ENCODE data around the gene CAPNS1.
"Not testable (repeated sequence)": the region's sequence is repeated elsewhere in the genome, so short reads cannot be mapped to it uniquely, and the experiment has no call there.

CAPNS1 gene

DNA sequence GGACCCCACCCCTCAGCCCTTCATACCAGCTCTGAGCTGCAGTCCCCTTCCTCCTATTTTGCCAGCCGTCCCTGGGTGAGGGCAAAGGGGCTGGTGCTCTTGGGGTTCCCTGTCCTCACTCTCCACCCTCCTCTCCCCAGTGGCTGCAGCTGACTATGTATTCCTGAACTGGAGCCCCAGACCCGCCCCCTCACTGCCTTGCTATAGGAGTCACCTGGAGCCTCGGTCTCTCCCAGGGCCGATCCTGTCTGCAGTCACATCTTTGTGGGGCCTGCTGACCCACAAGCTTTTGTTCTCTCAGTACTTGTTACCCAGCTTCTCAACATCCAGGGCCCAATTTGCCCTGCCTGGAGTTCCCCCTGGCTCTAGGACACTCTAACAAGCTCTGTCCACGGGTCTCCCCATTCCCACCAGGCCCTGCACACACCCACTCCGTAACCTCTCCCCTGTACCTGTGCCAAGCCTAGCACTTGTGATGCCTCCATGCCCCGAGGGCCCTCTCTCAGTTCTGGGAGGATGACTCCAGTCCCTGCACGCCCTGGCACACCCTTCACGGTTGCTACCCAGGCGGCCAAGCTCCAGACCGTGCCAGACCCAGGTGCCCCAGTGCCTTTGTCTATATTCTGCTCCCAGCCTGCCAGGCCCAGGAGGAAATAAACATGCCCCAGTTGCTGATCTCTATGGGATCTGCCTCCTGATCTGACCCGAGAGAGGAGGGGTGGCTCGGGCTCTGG, 10.0 kb downstream of the CAPNS1 start:
- DNase-seq (ENCODE audit: low read depth in 2 of 2, low spot score in 1 of 2) = no peak

DNA sequence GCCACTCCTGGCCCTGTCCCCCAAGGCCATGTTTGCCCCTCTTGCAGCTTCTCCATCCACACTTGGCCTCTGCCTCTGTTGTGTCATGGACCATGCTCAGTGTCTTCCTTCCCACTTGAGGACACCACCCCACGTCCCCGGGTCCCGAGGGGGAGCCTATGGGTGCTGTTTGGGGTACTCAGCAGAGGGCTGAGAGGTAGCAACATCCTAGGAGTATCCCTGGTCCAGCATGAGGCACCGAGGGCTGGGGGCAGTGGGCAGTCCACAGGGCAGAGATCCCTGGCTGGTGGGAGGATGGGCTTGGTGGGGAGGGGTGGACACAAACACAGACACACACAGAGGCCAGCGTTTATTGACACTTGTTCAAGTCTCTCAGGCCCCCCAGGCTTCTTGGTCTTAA, 10.7 kb downstream of the CAPNS1 start:
- DNase-seq (ENCODE audit: low read depth in 2 of 2, low spot score in 1 of 2) = no peak

DNA sequence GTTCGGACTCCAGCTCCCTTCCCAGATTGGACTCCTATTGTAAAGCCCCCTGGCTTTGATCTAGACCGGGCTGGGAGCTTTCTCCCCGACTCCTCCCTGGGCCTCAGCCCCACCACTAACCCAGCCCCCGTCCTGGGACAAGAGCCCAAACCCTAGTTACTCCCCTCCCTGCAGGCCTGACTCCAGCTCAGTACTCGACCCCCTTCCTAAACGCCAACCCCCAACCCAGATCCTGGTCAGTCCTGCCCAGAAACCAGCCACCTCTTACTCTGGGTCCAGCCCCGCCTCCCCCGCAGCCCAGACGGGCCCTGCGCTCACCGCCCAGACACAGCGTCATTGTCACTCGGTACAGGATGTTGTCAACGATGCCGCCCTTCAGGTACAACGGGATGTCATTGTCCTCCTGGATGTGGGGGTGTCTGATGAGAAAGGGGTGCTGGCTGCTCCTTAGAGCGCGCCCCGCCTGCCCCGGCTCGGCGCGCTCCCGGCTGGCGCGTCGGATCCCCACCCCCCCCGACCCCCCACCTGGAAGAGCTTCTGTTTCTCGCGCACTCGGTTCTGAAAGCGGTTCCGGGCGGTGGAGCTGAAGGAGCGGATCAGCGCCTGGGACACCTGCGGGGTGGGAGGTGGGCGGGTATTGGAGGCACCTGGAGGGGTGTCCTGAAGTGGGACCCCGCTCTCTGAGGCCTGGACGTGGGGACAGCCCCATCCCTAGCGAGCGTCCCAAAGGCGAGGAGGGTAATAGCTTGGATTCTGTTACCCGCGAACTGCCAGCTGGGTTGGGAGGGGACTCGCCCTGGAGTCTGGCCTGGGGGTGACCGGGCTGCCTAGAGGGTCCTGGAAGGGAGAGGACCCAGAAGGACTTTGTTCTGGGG, 11.5 kb downstream of the CAPNS1 start:
- no peak for DNase-seq (ENCODE audit: low read depth in 2 of 2, low spot score in 1 of 2)

DNA sequence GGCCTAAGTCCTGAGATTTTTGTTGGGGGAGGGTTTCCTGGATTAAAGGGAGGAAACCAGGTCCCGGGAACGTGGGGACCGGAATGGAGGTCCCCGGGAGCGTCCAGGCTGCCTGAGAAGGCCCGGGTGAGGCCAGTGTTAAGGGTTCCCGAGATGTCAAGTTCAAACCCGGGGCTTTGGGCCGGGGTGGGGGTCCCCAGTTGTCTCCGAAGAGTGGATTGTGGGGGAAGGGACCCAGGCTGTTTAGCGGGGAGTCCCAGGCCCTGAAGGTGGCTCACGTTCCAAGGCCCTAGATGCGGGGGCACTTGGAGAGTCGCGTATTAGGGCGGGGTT, 12.1 kb downstream of the CAPNS1 start:
- no peak for DNase-seq (ENCODE audit: low read depth in 2 of 2, low spot score in 1 of 2)

DNA sequence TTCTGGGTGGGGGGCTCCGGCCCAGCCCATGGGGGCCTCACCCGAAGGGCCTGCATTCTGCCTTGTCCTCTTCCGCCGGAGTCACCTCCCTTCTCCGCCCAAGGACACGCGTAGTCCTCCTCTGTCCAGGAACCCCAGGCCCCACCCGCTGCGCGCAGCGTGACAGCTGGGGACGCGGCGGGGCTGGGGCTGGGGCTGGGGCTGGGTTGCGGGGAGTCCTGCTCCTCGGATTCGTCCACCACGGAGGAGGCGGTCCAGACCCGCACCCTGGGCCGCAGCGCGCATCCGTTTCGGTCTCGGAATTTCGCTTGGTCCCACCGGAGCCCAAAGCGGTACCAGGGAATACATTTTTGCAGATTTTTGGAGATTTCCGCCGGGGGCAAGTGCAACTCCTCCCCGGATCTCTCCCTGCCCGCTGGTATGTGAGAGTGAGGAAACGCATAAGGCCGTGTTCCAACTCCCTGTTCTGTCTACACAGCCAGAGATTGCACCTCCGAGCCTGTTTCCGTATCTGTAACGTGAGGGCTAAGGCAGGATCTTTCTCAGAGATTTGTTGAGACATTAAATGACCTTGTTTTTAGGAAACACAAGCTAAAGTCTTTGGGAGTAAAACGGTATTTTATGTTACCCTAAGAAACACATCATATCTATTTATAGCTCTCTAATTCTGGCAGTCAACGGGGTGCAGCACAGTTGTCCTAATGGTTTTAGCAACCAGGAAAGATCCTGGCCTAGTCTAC, 12.7 kb downstream of the CAPNS1 start, which contains the start of gene COX7A1:
Gene COX7A1 (minus strand): TSS at position 96 of the 740 bp plus-strand sequence. CDS start 40 bp downstream, at position 56.
- DNase-seq (ENCODE audit: low read depth in 2 of 2, low spot score in 1 of 2) = no peak

DNA sequence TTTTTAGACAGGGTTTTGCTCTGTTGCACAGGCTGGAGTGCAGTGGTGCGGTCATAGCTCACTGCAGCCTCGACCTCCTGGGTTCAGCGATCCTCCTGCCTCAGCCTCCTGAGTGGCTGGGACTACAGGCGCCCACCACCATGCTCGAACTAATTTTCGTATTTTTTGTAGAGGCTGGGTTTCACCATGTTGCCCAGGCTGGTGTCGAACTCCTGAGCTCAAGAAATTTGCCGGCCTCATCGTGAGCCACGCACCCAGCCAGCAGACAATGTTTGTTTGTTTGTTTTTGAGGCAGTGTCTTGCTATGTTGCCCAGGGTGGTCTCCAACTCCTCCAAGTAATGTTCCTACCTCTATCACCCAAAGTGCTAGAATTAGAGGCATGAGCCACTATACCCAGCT, 13.3 kb downstream of the CAPNS1 start:
- DNase-seq (ENCODE audit: low read depth in 2 of 2, low spot score in 1 of 2) = no peak

DNA sequence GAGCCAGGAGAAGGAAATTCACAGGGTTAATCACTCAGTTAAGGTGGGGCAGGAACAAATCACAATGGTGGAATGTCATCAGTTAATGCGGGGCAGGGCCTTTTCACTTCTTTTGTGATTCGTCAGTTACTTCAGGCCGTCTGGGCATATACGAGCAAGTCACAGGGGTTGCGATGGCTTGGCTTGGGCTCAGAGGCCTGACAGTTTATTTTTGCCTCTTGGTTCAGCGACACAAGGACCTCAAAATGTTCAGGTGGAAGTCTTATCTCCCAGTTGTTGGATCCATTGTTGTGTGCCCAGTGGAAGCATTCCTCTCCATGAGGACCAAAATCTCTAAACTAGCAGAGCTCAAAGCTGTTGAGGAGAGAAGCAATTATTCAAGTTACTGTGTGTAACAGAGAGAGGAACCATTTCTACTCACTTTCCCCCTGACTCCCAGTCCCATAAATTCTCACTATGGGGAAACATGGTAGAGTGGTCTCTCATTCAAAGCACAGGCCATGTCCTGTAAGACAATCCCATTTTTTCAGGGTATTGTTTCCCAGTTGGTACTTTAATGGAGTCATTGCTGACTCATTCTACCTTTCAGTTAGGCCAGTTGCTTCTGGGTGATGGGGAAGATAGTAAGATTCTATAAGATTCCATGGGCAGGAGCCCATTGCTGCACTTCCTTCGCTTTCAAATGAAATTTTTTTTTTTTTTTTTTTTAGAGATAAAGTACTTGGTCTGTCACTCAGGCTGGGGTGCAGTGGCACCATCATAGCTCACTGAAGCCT, 21.1 kb downstream of the CAPNS1 start:
- no peak for DNase-seq (ENCODE audit: low read depth in 2 of 2, low spot score in 1 of 2)

DNA sequence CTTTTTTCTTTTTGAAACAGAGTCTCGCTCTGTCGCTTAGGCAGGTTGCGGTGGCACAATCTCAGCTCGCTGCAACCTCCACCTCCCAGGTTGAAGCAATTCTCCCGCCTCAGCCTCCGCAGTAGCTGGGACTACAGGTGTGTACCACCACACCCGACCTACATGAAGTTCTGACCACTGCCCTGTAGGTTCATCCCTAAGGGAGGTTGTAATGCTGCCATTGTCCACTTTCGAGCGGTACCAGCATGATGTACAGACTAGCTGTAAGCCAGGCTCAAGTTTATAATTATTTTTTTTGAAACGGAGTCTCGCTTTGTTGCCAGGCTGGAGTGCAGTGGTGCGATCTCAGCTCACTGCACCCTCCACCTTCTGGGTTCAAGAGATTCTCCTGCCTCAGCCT, 23.9 kb downstream of the CAPNS1 start:
- DNase-seq (ENCODE audit: low read depth in 2 of 2, low spot score in 1 of 2) = no peak

DNA sequence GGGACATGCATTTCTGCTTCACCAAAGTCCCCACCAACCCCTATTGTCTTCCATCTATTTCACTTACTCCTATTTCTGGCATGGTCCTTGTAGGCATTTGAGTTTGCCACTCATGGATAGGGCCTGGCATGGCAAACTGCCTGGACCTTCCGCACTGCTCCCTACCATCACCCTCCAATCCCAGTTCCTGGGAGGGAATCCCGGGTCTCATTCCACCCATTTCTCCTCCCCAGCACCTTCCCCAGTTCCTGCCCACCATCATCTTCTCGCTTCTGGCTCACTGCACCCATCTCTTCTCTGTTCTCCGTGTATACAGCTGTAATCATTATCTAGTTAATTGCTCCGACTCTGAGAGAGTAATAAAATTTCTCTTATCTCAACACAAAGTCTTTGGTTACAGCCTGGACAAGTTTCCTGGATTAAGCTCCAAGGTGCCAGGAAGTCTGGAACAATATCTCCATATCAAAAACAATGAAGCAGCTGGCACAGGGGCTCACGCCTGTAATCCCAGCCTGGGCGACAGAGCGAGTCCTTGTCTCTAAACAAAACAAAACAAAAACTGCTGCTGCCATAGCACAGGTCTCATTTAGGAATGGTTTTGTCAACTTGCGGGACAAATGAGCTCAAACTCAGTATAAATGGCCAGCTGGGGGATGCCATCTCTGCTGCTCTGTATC, 29.4 kb downstream of the CAPNS1 start:
- no peak for DNase-seq (ENCODE audit: low read depth in 2 of 2, low spot score in 1 of 2)

DNA sequence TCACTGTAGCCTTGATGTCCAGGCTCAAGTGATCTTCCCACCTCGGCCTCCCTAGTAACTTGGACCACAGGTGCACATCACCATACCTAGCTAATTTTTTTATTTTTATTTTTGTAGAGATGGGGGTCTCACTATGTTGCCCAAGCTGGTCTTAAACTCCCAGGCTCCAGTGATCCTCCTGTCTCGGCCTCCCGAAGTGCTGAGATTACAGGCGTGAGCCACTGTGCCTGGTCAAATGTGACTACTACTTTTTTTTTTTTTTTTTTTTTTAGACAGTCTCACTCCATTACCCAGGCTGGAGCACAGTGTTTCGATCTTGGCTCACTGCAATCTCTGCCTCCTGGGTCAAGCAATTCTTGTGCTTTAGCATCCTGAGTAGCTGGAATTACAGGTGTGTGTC, 33.0 kb downstream of the CAPNS1 start:
- no peak for DNase-seq (ENCODE audit: low read depth in 2 of 2, low spot score in 1 of 2)

DNA sequence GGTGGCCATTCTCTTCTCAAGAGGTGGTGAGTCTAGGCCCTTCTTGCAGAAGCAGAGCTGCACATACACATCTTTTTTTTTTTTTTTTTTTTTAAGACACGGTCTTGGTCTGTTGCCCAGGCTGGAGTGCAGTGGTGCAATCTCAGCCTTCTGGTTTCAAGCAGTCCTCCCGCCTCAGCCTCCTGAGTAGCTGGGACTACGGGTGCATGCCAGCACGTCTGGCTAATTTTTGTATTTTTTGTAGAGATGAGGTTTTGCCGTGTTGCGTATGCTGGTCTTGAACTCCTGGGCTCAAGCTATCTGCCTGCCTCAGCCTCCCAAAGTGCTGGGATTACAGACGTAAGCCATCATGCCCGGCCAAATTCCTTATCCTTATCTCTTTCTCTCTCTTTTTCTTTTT, 34.0 kb downstream of the CAPNS1 start:
- DNase-seq (ENCODE audit: low read depth in 2 of 2, low spot score in 1 of 2) = not testable (repeated sequence)

DNA sequence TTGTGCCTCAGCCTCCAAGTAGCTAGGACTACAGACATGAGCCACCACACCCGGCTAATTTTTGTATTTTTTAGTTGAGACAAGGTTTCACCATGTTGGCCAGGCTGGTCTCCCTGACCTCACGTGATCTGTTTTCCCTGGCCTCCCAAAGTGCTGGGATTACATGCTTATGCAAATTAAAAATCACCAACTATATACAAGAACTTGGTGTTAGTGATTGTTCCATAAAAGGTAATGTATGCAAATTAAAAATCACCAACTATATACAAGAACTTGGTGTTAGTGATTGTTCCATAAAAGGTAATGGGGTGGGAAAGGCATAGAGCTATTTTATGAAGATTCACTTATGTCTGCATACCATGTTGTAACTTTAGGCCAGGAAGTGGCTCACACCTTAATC, 39.2 kb downstream of the CAPNS1 start:
- DNase-seq (ENCODE audit: low read depth in 2 of 2, low spot score in 1 of 2) = not testable (repeated sequence)

DNA sequence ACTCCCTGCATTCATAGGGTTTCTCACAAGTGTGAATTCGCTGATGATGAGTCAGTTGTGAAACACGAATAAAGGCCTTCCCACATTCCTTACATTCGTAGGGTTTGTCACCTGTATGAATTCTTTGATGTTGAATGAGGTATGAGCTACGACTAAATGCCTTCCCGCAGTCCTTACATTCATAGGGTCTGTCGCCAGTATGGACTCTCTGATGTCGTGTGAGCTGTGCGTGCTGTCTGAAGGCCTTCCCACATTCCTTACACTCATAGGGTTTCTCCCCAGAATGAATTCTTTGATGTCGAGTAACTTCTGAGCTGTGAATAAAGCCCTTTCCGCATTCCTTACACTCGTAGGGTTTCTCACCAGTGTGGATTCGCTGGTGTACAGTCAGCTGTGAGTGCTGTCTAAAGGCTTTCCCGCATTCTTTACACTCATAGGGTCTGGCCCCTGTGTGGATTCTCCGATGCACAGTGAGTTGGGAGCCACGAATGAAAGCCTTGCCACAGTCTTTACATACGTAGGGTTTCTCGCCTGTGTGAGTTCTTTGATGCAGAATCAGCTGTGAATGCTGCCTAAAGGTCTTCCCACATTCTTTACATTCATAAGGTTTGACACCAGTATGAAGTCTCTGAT, 42.9 kb downstream of the CAPNS1 start:
- DNase-seq (ENCODE audit: low read depth in 2 of 2, low spot score in 1 of 2) = no peak

DNA sequence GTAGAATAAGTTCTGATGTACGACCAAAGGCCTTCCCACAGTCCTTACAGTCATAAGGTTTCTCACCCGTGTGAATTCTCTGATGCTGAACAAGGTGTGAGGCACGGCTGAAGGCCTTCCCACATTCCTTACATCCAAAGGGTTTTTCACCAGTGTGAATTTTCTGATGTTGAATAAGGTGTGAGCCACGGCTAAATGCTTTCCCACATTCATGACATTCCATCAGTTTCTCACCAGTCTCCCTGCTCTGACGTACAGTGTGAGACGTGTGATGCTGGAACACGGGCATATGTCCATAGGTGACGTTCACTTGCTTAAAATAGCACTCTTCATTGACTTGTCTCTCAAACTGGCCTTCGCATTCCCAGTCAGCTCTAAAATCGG, 43.4 kb downstream of the CAPNS1 start:
- no peak for DNase-seq (ENCODE audit: low read depth in 2 of 2, low spot score in 1 of 2)

DNA sequence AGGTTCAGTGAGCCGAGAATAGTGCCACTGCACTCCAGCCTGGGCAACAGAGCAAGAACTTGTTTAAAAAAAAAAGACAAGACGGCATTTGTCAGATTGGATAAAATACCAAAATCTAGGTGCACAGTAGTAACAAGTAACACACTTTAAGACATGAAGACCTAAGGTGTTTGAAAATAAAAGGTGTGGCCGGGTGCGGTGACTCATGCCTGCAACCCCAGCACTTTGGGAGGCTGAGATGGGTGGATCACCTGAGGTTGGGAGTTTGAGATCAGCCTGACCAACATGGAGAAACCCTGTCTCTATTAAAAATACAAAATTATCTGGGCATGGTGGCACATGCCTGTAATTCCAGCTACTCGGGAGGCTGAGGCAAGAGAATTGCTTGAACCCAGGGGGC, 46.9 kb downstream of the CAPNS1 start:
- DNase-seq (ENCODE audit: low read depth in 2 of 2, low spot score in 1 of 2) = not testable (repeated sequence)

DNA sequence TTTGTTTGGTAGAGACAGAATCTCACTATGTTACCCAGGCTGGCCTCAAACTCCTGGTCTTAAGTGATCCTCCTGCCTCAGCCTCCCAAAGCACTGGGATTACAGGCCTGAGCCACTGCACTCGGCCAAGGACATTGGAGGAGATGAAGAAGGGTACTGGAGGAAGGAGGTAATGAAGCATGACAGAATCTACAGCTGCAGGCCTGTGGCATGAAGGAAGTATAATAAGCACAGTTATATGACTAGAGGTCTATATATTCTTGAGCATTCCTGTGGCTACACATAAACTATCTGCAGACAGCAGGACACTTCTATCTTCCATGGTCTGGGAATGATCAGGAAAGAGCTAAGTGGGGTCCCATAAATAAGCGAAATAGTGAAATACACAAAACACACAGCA, 56.4 kb downstream of the CAPNS1 start:
- no peak for DNase-seq (ENCODE audit: low read depth in 2 of 2, low spot score in 1 of 2)

DNA sequence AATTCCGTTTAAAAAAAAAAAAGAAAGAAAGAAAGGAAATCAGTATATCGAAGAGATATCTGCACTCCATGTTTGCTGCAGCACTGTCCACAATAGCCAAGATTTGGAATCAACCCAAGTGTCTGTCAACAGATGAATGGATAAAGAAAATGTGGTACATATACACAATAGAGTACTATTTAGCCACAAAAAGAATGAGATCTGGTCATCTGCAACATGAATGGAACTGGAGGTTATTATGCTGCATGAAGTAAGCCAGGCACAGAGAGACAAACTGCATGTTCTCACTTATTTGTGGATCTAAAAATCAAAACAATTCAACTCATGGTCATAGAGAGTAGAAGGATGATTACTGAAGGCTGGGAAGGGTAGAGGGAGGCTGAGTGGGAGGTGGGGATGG, 58.3 kb downstream of the CAPNS1 start:
- no peak for DNase-seq (ENCODE audit: low read depth in 2 of 2, low spot score in 1 of 2)

All from stimulated activated CD8-positive, alpha-beta memory T cell treated with anti-CD3 and anti-CD28 coated beads, Interleukin-4, amount 100 ng/mL, for 4 hours (primary cell).